Neural cell (in vitro differentiated cells): Measurements from ENCODE around the gene DNM2. TPM values are rescaled to one million over a fixed set of nuclear protein-coding genes. Genes with fewer than 3 reads are reported as not detected.

Experiments
- H2AFZ ChIP-seq: fragments of 200-600, 300-800 bp; sonication (generic), shearing (Covaris generic); 2 replicates; pipeline ENCODE4 v1.6.0; 2014; ENCODE audit warnings: low read depth, mild to moderate bottlenecking, antibody characterized with exemption, low read length, moderate library complexity
- H3F3A ChIP-seq: fragments of 200-600 bp; shearing (Covaris generic); 2 replicates; pipeline ENCODE4 v1.6.1; 2016; ENCODE audit warnings: mild to moderate bottlenecking, moderate library complexity, mixed read lengths, antibody characterized with exemption, low read length; ENCODE audit not compliant: insufficient read depth, poor library complexity, severe bottlenecking
- H3K27ac ChIP-seq: fragments of 200-600, 300-800 bp; sonication (generic), shearing (Covaris generic); 2 replicates; pipeline ENCODE4 v1.5.1; 2014; ENCODE audit warnings: mild to moderate bottlenecking, low read length, moderate library complexity
- H3K27me3 ChIP-seq: fragments of 300-800, 200-600 bp; sonication (generic), shearing (Covaris generic); 2 replicates; pipeline ENCODE4 v1.6.0; 2014; ENCODE audit warnings: mild to moderate bottlenecking, low read depth, low read length, moderate library complexity; ENCODE audit not compliant: insufficient read depth
- H3K36me3 ChIP-seq: fragments of 300-800, 200-600 bp; sonication (generic), shearing (Covaris generic); 2 replicates; pipeline ENCODE4 v1.5.1; 2014; ENCODE audit warnings: mild to moderate bottlenecking, antibody characterized with exemption, low read length, moderate library complexity; ENCODE audit not compliant: insufficient read depth
- H3K4me2 ChIP-seq: fragments of 300-800, 200-600 bp; sonication (generic), shearing (Covaris generic); 2 replicates; pipeline ENCODE4 v1.6.0; 2014; ENCODE audit warnings: mild to moderate bottlenecking, low read length
- H3K4me3 ChIP-seq: fragments of 300-800, 200-600 bp; sonication (generic), shearing (Covaris generic); 2 replicates; pipeline ENCODE4 v1.5.1; 2014; ENCODE audit warnings: mild to moderate bottlenecking, low read length, moderate library complexity
- H3K79me2 ChIP-seq: fragments of 200-600 bp; shearing (Covaris generic); replicated peaks from 2 replicates; pipeline ENCODE4 v1.6.0; 2014; ENCODE audit warnings: mild to moderate bottlenecking, low read length, moderate library complexity; ENCODE audit not compliant: insufficient read depth
- H3K9ac ChIP-seq: fragments of 300-800, 200-600 bp; sonication (generic), shearing (Covaris generic); 2 replicates; pipeline ENCODE4 v1.6.1; 2016; ENCODE audit warnings: mild to moderate bottlenecking, low read length, mixed read lengths
- H3K9me2 ChIP-seq: fragments of 200-600 bp; shearing (Covaris generic); 2 replicates; pipeline ENCODE4 v1.6.1; 2016; ENCODE audit warnings: mild to moderate bottlenecking, low read length, mixed read lengths; ENCODE audit not compliant: insufficient read depth
- H3K9me3 ChIP-seq: fragments of 200-600, 300-800 bp; sonication (generic), shearing (Covaris generic); 2 replicates; pipeline ENCODE4 v1.6.1; 2016; ENCODE audit warnings: mild to moderate bottlenecking, mixed run types, low read length, moderate library complexity, mixed read lengths
- H4K20me1 ChIP-seq: fragments of 200-600 bp; shearing (Covaris generic); 2 replicates; pipeline ENCODE4 v1.6.1; 2016; ENCODE audit warnings: mild to moderate bottlenecking, mixed run types; ENCODE audit not compliant: insufficient read depth
- EP300 ChIP-seq: fragments of 450-650 bp; conservative IDR thresholded peaks from 2 replicates; pipeline ENCODE4 v1.6.1; 2014; ENCODE audit warnings: antibody characterized with exemption, mild to moderate bottlenecking, moderate library complexity; ENCODE audit not compliant: poor library complexity, severe bottlenecking
- EZH2 ChIP-seq: fragments of 200-600, 300-800 bp; shearing (Covaris generic), sonication (generic); IDR thresholded peaks from 2 replicates; pipeline ENCODE4 v1.6.1; 2014; ENCODE audit warnings: antibody characterized with exemption, low read length, borderline replicate concordance, mild to moderate bottlenecking; ENCODE audit not compliant: insufficient read depth, poor library complexity, severe bottlenecking
- MXI1 ChIP-seq: fragments of 450-650 bp; conservative IDR thresholded peaks from 2 replicates; pipeline ENCODE4 v1.6.1; 2014; ENCODE audit warnings: antibody characterized with exemption, mild to moderate bottlenecking; ENCODE audit not compliant: poor library complexity, severe bottlenecking
- POLR2AphosphoS5 ChIP-seq: IDR thresholded peaks from 2 replicates; pipeline ENCODE4 v1.6.1; 2012
- RAD21 ChIP-seq: fragments of 450-650 bp; conservative IDR thresholded peaks from 2 replicates; pipeline ENCODE4 v1.6.1; 2014; ENCODE audit warnings: antibody characterized with exemption, mild to moderate bottlenecking, moderate library complexity
- SMC3 ChIP-seq: fragments of 450-650 bp; conservative IDR thresholded peaks from 2 replicates; pipeline ENCODE4 v1.6.1; 2014; ENCODE audit warnings: antibody characterized with exemption, mild to moderate bottlenecking, moderate library complexity; ENCODE audit not compliant: poor library complexity
- TAF1 ChIP-seq: IDR thresholded peaks from 2 replicates; pipeline ENCODE4 v1.6.1; 2012; ENCODE audit warnings: low read depth
- polyA plus RNA-seq: library from polyadenylated mRNA; depleted of rRNA; stranded (reverse); fragments of >200 nt; gene quantifications from 2 replicates; pipeline ENCODE4 v1.2.3, GENCODE V29; 2014
- TF ChIP-seq, protein P1 (sequence below): IDR thresholded peaks from 2 replicates; pipeline ENCODE4 v1.6.1; 2012; ENCODE audit warnings: borderline replicate concordance
- TF ChIP-seq, protein P2 (sequence below): fragments of 450-650 bp; IDR thresholded peaks from 2 replicates; pipeline ENCODE4 v1.5.1; 2014; ENCODE audit warnings: antibody characterized with exemption, mild to moderate bottlenecking, moderate library complexity; ENCODE audit not compliant: poor library complexity, severe bottlenecking

Gene DNM2
- polyA plus RNA-seq, 1 donor from 2014 or later: 31.4 TPM

DNA sequence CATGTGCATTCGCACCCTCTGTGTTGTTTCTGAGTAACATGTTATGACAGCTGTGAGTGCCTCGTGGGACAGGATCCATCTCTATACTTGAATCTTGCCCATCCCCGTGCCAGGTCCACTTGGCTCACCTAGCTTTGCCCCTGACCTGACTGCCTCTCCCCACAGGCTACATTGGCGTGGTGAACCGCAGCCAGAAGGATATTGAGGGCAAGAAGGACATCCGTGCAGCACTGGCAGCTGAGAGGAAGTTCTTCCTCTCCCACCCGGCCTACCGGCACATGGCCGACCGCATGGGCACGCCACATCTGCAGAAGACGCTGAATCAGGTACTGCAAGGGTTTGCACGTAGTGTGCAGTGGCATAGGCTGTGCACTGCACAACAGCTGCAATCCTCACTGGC is 64.9 kb downstream of the DNM2 start:
- no peaks in the 10 kb centered on the region for H3K36me3 ChIP-seq
- no peak overlapping the region for H3K9ac ChIP-seq
- no peak overlapping the region for H2AFZ ChIP-seq
- TF ChIP-seq, protein P1, sequence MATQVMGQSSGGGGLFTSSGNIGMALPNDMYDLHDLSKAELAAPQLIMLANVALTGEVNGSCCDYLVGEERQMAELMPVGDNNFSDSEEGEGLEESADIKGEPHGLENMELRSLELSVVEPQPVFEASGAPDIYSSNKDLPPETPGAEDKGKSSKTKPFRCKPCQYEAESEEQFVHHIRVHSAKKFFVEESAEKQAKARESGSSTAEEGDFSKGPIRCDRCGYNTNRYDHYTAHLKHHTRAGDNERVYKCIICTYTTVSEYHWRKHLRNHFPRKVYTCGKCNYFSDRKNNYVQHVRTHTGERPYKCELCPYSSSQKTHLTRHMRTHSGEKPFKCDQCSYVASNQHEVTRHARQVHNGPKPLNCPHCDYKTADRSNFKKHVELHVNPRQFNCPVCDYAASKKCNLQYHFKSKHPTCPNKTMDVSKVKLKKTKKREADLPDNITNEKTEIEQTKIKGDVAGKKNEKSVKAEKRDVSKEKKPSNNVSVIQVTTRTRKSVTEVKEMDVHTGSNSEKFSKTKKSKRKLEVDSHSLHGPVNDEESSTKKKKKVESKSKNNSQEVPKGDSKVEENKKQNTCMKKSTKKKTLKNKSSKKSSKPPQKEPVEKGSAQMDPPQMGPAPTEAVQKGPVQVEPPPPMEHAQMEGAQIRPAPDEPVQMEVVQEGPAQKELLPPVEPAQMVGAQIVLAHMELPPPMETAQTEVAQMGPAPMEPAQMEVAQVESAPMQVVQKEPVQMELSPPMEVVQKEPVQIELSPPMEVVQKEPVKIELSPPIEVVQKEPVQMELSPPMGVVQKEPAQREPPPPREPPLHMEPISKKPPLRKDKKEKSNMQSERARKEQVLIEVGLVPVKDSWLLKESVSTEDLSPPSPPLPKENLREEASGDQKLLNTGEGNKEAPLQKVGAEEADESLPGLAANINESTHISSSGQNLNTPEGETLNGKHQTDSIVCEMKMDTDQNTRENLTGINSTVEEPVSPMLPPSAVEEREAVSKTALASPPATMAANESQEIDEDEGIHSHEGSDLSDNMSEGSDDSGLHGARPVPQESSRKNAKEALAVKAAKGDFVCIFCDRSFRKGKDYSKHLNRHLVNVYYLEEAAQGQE: no peak
- TF ChIP-seq EP300 (no peak), TAF1 (no peak), RAD21 (no peak), MXI1 (no peak), POLR2AphosphoS5 (no peak), EZH2 (no peak), SMC3 (no peak)
- TF ChIP-seq, protein P2, sequence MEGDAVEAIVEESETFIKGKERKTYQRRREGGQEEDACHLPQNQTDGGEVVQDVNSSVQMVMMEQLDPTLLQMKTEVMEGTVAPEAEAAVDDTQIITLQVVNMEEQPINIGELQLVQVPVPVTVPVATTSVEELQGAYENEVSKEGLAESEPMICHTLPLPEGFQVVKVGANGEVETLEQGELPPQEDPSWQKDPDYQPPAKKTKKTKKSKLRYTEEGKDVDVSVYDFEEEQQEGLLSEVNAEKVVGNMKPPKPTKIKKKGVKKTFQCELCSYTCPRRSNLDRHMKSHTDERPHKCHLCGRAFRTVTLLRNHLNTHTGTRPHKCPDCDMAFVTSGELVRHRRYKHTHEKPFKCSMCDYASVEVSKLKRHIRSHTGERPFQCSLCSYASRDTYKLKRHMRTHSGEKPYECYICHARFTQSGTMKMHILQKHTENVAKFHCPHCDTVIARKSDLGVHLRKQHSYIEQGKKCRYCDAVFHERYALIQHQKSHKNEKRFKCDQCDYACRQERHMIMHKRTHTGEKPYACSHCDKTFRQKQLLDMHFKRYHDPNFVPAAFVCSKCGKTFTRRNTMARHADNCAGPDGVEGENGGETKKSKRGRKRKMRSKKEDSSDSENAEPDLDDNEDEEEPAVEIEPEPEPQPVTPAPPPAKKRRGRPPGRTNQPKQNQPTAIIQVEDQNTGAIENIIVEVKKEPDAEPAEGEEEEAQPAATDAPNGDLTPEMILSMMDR: no peak
- no peak overlapping the region for H3K27ac ChIP-seq
- no peaks in the 10 kb centered on the region for H3K9me2 ChIP-seq
- no peaks in the 10 kb centered on the region for H3K27me3 ChIP-seq
- H3F3A ChIP-seq: no peaks in the 10 kb centered on the region
- H3K9me3 ChIP-seq: no peaks in the 10 kb centered on the region
- H3K4me3 ChIP-seq: no peak overlapping the region
- no peaks in the 10 kb centered on the region for H3K79me2 ChIP-seq
- H4K20me1 ChIP-seq: no peaks in the 10 kb centered on the region
- H3K4me2 ChIP-seq: no peak overlapping the region

DNA sequence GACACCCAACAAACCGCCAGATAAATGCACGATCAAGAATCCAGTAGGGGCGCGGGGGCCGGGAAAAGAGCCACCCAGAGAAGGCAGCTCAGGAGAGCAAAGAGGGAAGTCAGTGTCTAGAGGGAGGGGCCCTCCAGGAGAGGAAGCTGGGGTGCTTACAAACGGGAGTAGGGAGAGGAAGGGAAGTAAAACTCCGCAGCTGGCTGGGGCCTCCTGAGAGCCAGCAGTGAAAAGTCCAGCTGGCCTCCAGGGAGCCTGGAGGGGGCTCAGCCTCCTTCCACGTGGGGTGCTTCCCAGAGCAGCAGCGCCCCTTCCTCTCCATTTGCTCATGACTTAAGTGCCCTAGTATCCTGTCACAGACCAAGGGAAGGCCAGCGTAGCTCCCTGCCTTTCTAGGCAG is 66.4 kb downstream of the DNM2 start:
- Histone ChIP-seq H3K27ac (no peak overlapping the region), H4K20me1 (no peaks in the 10 kb centered on the region), H3F3A (no peaks in the 10 kb centered on the region), H3K79me2 (no peaks in the 10 kb centered on the region), H3K36me3 (no peaks in the 10 kb centered on the region), H3K4me2 (no peak overlapping the region), H2AFZ (no peak overlapping the region), H3K9ac (no peak overlapping the region), H3K9me3 (no peaks in the 10 kb centered on the region), H3K9me2 (no peaks in the 10 kb centered on the region), H3K4me3 (no peak overlapping the region), H3K27me3 (no peaks in the 10 kb centered on the region)
- TF ChIP-seq EZH2: no peak
- TF ChIP-seq TAF1: no peak
- no peak for TF ChIP-seq POLR2AphosphoS5
- TF ChIP-seq, protein P2: no peak
- TF ChIP-seq, protein P1: no peak
- TF ChIP-seq MXI1: no peak
- TF ChIP-seq EP300: no peak
- no peak for TF ChIP-seq SMC3
